Keratinocyte (primary cell): ENCODE data around the gene DPH2. TPM values are rescaled to one million over a fixed set of nuclear protein-coding genes. Genes with fewer than 3 reads are reported as not detected.

ENCODE experiments used
- DNase-seq: peaks from one replicate; pipeline ENCODE4 v3.0.0-alpha.2; 2011; ENCODE audit warnings: low read depth, missing footprints, low spot score
- FAIRE-seq: peaks from 2 replicates; lab custom pipeline; 2011; peaks lifted over from hg19 to GRCh38; lab: Jason Lieb, UNC
- H2AFZ ChIP-seq: 2 replicates; pipeline ENCODE4 v1.6.0; 2012; ENCODE audit warnings: low read length, control low read depth, inconsistent platforms; ENCODE audit not compliant: control insufficient read depth
- H3K27ac ChIP-seq: 2 replicates; pipeline ENCODE4 v1.5.1; 2011; ENCODE audit warnings: low read length; ENCODE audit not compliant: control insufficient read depth, insufficient read depth
- H3K27me3 ChIP-seq: 3 replicates; pipeline ENCODE4 v1.6.0; 2011; ENCODE audit warnings: low read length; ENCODE audit not compliant: control insufficient read depth, insufficient read depth; ENCODE audit errors: extremely low read depth
- H3K36me3 ChIP-seq, 2 experiments: 2 replicates in 1 of 2; 3 replicates in 1 of 2; pipeline ENCODE4 v1.5.1; 2011; ENCODE audit warnings: low read length in 2 of 2, mild to moderate bottlenecking in 1 of 2; ENCODE audit not compliant: control insufficient read depth in 2 of 2, insufficient read depth in 2 of 2; ENCODE audit errors: extremely low read depth in 1 of 2
- H3K4me1 ChIP-seq: 3 replicates; pipeline ENCODE4 v1.5.1; 2011; ENCODE audit warnings: low read length; ENCODE audit not compliant: control insufficient read depth, insufficient read depth; ENCODE audit errors: extremely low read depth
- H3K4me2 ChIP-seq: 3 replicates; pipeline ENCODE4 v1.6.0; 2011; ENCODE audit warnings: low read depth, low read length; ENCODE audit not compliant: control insufficient read depth, insufficient read depth; ENCODE audit errors: extremely low read depth
- H3K4me3 ChIP-seq, 3 experiments: fragments of 200-600 bp in 1 of 3; sonication (generic) in 1 of 3; 2 replicates in 2 of 3; 3 replicates in 1 of 3; pipeline ENCODE4 v1.5.1; 2011 to 2016; ENCODE audit warnings: low read length in 3 of 3, mild to moderate bottlenecking in 3 of 3, control low read depth in 2 of 3, inconsistent platforms in 1 of 3, low read depth in 1 of 3, mixed read lengths in 1 of 3, mixed run types in 1 of 3, moderate library complexity in 1 of 3; ENCODE audit not compliant: control insufficient read depth in 2 of 3, insufficient read depth in 2 of 3; ENCODE audit errors: extremely low read depth in 1 of 3
- H3K79me2 ChIP-seq: 2 replicates; pipeline ENCODE4 v1.6.0; 2012; ENCODE audit warnings: low read length; ENCODE audit not compliant: control insufficient read depth, insufficient read depth
- H3K9ac ChIP-seq: 3 replicates; pipeline ENCODE4 v1.6.0; 2011; ENCODE audit warnings: low read length; ENCODE audit not compliant: control insufficient read depth, insufficient read depth; ENCODE audit errors: extremely low read depth
- H3K9me1 ChIP-seq: 3 replicates; pipeline ENCODE4 v1.6.0; 2011; ENCODE audit warnings: low read length; ENCODE audit not compliant: control insufficient read depth, insufficient read depth; ENCODE audit errors: extremely low read depth
- H3K9me3 ChIP-seq: 2 replicates; pipeline ENCODE4 v1.5.1; 2012; ENCODE audit warnings: low read depth, low read length; ENCODE audit not compliant: control insufficient read depth
- H4K20me1 ChIP-seq: 3 replicates; pipeline ENCODE4 v1.6.0; 2011; ENCODE audit warnings: low read length; ENCODE audit not compliant: control insufficient read depth, insufficient read depth; ENCODE audit errors: extremely low read depth
- CTCF ChIP-seq, 3 experiments: IDR thresholded peaks in 1 of 3; conservative IDR thresholded peaks in 1 of 3; optimal IDR thresholded peaks in 1 of 3; 2 replicates in 2 of 3; 3 replicates in 1 of 3; pipeline versions ENCODE3 to v1.5.1; 2011; ENCODE audit warnings: low read length in 3 of 3, mild to moderate bottlenecking in 3 of 3, moderate library complexity in 2 of 3, control low read depth in 1 of 3, inconsistent platforms in 1 of 3; ENCODE audit not compliant: insufficient read depth in 2 of 3; ENCODE audit errors: extremely low read depth in 1 of 3
- EZH2 ChIP-seq: IDR thresholded peaks from one replicate; pipeline ENCODE4 v1.6.1; 2012; ENCODE audit warnings: inconsistent platforms, mild to moderate bottlenecking, low read length, moderate library complexity
- dilution Hi-C: fragments of 300-500 bp; cut with MboI; formaldehyde crosslinking; loops from one replicate; pipeline ENCODE4 v1.7.0; 2020; ENCODE audit warnings: low sequenced_read_pairs; ENCODE audit not compliant: extremely low pct_ligation_motif_present
- polyA plus RNA-seq, 5 experiments: library from polyadenylated mRNA; depleted of rRNA in 3 of 5; stranded (reverse) in 3 of 5; stranded (forward) in 1 of 5; unstranded in 1 of 5; fragments of >200 nt; gene quantifications; 1 replicate in 1 of 5; 2 replicates in 3 of 5; 3 replicates in 1 of 5; pipeline versions ENCODE4 v1.2.1 to v1.2.3, GENCODE V29; 2011 to 2012; ENCODE audit warnings: missing spikeins in 2 of 5, low read depth in 1 of 5, low replicate concordance in 1 of 5

DPH2 gene
- polyA plus RNA-seq, 1 donor (not counting 4 experiments of a cell fraction or from before 2014, with no cell fraction given): 30.3 TPM

GRCh38 chr1:43947061-43947873 lies 22.5 kb upstream of the DPH2 start:
- Histone ChIP-seq H4K20me1 (peaks cover 5% of the 10 kb centered on the region), H3K27ac (peak overlapping the region; percentile 97), H3K27me3 (no peaks in the 10 kb centered on the region), H3K9me1 (no peaks in the 10 kb centered on the region), H3K79me2 (peaks cover 56% of the 10 kb centered on the region), H2AFZ (peak overlapping the region; percentile 86), H3K4me2 (peak overlapping the region; percentile 89), H3K4me3 (peak overlapping the region; percentile 72 to 85 (median 79)), H3K36me3 (peaks cover 10 to 15% of the 10 kb centered on the region in 2 experiments), H3K9ac (peak overlapping the region; percentile 98), H3K9me3 (no peaks in the 10 kb centered on the region), H3K4me1 (peaks cover 25% of the 10 kb centered on the region)
- TF ChIP-seq CTCF (optimal IDR thresholded peaks at IDR 0.05 in 1 of 3, IDR thresholded peaks at IDR 0.05 in 1 of 3, conservative IDR thresholded peaks at IDR 0.05 in 1 of 3; ENCODE audit: extremely low read depth in 1 of 3, insufficient read depth in 2 of 3, low read length in 3 of 3) (no peak), EZH2 (no peak)
- DNase-seq: no peak
- FAIRE-seq: no peak
- dilution Hi-C loops: loop anchor here (25.0 kb wide), 2 partner anchors 110 to 235 kb away; partner anchors contain the start of gene ST3GAL3

GRCh38 chr1:43947874-43948437 lies 21.9 kb upstream of the DPH2 start:
- Histone ChIP-seq H3K9me1 (peaks cover under 1% of the 10 kb centered on the region), H3K4me2 (peak overlapping the region; percentile 89), H4K20me1 (peaks cover 5% of the 10 kb centered on the region), H3K4me1 (peaks cover 25% of the 10 kb centered on the region), H3K4me3 (peak overlapping the region; percentile 72 to 85 (median 79)), H3K27ac (no peak overlapping the region), H3K9me3 (no peaks in the 10 kb centered on the region), H3K36me3 (peaks cover 10 to 15% of the 10 kb centered on the region in 2 experiments), H3K27me3 (no peaks in the 10 kb centered on the region), H3K9ac (peak overlapping the region; percentile 98), H2AFZ (no peak overlapping the region), H3K79me2 (peaks cover 59% of the 10 kb centered on the region)
- FAIRE-seq: no peak
- TF ChIP-seq EZH2 (no peak), CTCF (optimal IDR thresholded peaks at IDR 0.05 in 1 of 3, IDR thresholded peaks at IDR 0.05 in 1 of 3, conservative IDR thresholded peaks at IDR 0.05 in 1 of 3; ENCODE audit: extremely low read depth in 1 of 3, insufficient read depth in 2 of 3, low read length in 3 of 3) (no peak)
- DNase-seq: no peak
- dilution Hi-C loops: loop anchor here (25.0 kb wide), 2 partner anchors 111 to 236 kb away; partner anchors contain the start of gene ST3GAL3
